Measurements from ENCODE around the gene GNB2.

The GNB2 gene

DNA sequence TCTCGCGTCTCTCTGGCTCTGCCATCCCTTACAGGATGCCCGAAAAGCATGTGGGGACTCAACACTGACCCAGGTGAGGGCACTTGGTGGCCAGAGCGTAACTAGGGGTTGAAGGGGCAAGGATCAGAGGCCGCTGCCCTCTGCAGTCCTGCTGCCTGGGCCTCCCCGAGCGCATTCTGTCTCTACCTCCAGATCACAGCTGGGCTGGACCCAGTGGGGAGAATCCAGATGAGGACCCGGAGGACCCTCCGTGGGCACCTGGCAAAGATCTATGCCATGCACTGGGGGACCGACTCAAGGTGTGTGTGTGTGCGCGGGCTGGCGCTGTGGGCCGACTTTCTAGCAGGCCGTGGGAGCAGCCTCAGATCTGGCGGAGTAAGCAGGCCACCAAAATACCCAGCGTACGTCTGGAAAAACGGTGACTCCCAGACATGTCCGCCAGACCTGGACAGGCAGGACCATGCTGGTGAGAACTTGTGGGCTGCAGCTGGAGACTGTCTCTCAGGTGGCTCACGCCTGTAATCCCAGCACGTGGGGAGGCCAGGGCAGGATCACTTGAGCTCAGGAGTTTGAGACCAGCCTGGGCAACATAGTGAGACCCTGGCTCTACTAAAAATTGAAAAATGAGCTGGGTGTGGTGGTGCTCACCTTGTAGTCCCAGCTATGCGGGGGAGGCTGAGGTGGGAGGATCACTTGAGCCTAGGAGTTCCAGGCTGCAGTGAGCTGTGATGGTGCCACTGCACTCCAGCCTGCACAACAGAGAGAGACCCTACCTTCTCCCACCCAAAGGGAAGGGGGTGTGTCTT, 3.2 kb downstream of the GNB2 start:
- no peak overlapping the region for H2AFZ ChIP-seq (ENCODE audit: low read length, unreplicated experiment)
- peaks cover 13% of the 10 kb centered on the region for H3K4me1 ChIP-seq (ENCODE audit: control insufficient read depth, insufficient read depth, low read length, unreplicated experiment)
- H3K4me3 ChIP-seq (ENCODE audit: low read depth, low read length), result peak overlapping the region; percentile 94
- no peaks in the 10 kb centered on the region for H3K27me3 ChIP-seq (ENCODE audit: insufficient read depth, low read length)
- H3K36me3 ChIP-seq (ENCODE audit: insufficient read depth, low read length), result peaks cover under 1% of the 10 kb centered on the region; the same call in 1 of the 2 replicates
- peak overlapping the region; percentile 35; the same call in 1 of the 2 replicates for H3K27ac ChIP-seq (ENCODE audit: low read depth, low read length)
- peaks cover 34% of the 10 kb centered on the region for H3K79me2 ChIP-seq (ENCODE audit: control insufficient read depth, insufficient read depth, low read length, unreplicated experiment)

DNA sequence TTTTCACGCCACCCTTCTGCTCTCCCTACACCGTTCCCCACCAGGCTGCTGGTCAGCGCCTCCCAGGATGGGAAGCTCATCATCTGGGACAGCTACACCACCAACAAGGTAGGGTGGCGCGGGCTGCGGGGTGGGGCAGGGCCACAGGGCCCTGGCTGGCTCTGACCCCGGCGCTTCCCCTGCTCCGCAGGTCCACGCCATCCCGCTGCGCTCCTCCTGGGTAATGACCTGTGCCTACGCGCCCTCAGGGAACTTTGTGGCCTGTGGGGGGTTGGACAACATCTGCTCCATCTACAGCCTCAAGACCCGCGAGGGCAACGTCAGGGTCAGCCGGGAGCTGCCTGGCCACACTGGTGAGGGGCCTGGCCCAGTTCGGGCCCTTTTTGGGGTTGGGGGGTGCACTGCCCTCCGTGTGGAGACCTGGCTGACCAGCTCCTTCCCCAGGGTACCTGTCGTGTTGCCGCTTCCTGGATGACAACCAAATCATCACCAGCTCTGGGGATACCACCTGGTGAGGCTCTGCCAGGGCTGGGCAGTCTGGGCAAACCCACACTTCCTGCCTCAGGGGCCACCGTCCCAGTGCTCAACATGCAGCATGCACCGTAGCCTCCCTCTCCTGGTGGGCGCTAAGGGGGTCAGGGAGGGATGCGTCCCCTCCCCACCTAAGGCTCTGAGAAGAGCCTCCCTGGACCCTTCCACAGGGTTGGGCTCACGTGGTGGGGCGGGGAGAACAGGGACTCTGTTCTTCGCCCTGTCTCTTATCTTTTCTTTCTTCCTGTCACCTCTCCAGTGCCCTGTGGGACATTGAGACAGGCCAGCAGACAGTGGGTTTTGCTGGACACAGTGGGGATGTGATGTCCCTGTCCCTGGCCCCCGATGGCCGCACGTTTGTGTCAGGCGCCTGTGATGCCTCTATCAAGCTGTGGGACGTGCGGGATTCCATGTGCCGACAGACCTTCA, 4.0 kb downstream of the GNB2 start:
- no peak overlapping the region for H2AFZ ChIP-seq (ENCODE audit: low read length, unreplicated experiment)
- H3K36me3 ChIP-seq (ENCODE audit: insufficient read depth, low read length), result peaks cover 5% of the 10 kb centered on the region; the same call in 1 of the 2 replicates
- no peak overlapping the region for H3K4me3 ChIP-seq (ENCODE audit: low read depth, low read length)
- H3K79me2 ChIP-seq (ENCODE audit: control insufficient read depth, insufficient read depth, low read length, unreplicated experiment), result peaks cover 34% of the 10 kb centered on the region
- H3K27me3 ChIP-seq (ENCODE audit: insufficient read depth, low read length), result no peaks in the 10 kb centered on the region
- peaks cover 20% of the 10 kb centered on the region for H3K4me1 ChIP-seq (ENCODE audit: control insufficient read depth, insufficient read depth, low read length, unreplicated experiment)
- H3K27ac ChIP-seq (ENCODE audit: low read depth, low read length), result no peak overlapping the region

DNA sequence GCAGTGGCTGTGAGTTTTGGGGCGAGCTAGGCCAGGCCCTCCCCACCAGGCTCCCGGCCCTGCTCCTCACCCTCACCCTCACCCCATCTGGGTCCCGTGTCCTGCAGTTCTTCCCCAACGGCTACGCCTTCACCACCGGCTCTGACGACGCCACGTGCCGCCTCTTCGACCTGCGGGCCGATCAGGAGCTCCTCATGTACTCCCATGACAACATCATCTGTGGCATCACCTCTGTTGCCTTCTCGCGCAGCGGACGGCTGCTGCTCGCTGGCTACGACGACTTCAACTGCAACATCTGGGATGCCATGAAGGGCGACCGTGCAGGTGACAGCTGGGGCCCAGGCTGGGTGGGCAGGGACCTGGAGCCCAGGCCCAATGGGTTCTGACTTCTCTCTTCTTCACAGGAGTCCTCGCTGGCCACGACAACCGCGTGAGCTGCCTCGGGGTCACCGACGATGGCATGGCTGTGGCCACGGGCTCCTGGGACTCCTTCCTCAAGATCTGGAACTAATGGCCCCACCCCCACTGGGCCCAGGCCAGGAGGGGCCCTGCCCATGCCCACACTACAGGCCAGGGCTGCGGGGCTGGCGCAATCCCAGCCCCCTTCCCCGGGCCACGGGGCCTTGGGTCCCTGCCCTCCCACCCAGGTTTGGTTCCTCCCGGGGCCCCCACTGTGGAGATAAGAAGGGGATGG, 4.9 kb downstream of the GNB2 start:
- Histone ChIP-seq H3K27ac (ENCODE audit: low read depth, low read length) (no peak overlapping the region), H3K27me3 (ENCODE audit: insufficient read depth, low read length) (no peaks in the 10 kb centered on the region), H3K4me3 (ENCODE audit: low read depth, low read length) (no peak overlapping the region), H3K79me2 (ENCODE audit: control insufficient read depth, insufficient read depth, low read length, unreplicated experiment) (peaks cover 34% of the 10 kb centered on the region), H3K36me3 (ENCODE audit: insufficient read depth, low read length) (peaks cover 5% of the 10 kb centered on the region; the same call in 1 of the 2 replicates), H2AFZ (ENCODE audit: low read length, unreplicated experiment) (no peak overlapping the region), H3K4me1 (ENCODE audit: control insufficient read depth, insufficient read depth, low read length, unreplicated experiment) (peaks cover 23% of the 10 kb centered on the region)

DNA sequence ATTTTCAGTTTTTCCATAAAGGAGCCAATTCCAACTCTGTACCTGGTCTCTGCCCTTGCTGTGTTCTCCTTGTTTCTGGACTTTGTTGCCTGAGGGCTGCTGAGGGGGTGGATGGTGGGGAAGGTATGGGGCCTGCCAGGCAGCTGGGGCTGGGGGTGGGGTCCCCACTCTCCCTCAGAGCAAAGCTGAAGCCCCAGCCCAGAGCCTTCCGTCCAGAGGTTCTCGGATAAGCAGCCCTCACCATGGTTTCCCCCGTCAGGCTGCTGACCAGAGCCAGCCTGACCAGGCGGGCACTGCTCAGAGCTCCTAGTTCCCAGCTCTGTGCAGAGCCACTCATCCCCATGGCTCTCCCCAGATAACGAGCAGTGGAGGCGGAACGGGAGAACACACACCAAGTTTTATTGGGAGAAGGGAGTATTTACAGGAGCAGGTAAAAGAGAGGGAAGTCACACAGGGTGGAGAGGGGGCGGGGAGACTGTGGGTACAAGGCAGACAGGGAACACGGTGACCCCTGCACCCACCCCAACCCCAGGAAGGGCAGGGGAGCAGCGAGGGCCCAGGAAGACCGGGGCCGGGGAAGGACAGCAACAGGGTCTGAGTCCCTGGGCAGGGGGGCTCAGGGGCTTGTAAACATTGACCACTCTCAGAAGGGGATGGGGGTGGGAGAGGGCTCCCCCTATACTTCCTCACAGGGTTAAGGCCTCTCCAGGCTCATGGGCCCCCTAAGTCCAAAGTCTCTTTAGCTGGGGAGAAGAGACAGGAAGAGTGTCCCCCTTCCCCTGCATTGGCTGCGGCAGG, 5.8 kb downstream of the GNB2 start:
- no peak overlapping the region for H2AFZ ChIP-seq (ENCODE audit: low read length, unreplicated experiment)
- peaks cover 27% of the 10 kb centered on the region for H3K79me2 ChIP-seq (ENCODE audit: control insufficient read depth, insufficient read depth, low read length, unreplicated experiment)
- no peak overlapping the region for H3K27ac ChIP-seq (ENCODE audit: low read depth, low read length)
- H3K27me3 ChIP-seq (ENCODE audit: insufficient read depth, low read length), result no peaks in the 10 kb centered on the region
- H3K4me3 ChIP-seq (ENCODE audit: low read depth, low read length), result no peak overlapping the region
- peaks cover 5% of the 10 kb centered on the region; the same call in 1 of the 2 replicates for H3K36me3 ChIP-seq (ENCODE audit: insufficient read depth, low read length)
- peaks cover 23% of the 10 kb centered on the region for H3K4me1 ChIP-seq (ENCODE audit: control insufficient read depth, insufficient read depth, low read length, unreplicated experiment)

DNA sequence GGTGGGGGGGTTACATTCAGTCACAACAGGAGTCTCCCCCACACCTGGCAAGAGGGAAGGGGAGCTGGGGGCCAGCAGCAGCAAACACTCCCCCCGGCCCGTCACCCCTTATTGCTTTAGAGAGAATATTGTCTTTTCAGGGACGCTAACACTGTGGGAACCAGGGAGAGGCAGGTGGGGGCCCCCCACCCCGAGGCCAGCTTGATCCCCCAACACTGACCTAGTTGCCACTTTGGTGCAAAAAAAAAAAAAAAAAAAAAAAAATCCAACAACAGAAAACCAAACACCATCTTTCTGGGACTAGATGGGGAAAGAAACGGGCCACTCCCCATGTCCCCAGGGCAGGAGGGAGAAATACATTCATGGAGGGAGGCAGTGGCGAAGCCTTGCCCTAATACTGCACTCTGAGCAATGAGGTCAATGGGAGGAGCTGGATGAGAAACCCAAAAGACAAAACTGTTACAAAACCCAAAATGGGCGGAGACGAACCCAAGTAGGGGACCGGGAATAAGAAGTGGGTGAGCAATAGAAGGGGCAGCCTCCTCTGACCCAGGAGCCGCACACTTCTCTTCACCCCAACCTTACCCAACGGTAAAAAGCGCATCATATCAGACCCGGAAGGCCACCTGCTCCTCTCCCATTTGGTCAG, 6.5 kb downstream of the GNB2 start:
- H3K27ac ChIP-seq (ENCODE audit: low read depth, low read length), result no peak overlapping the region
- H3K27me3 ChIP-seq (ENCODE audit: insufficient read depth, low read length), result no peaks in the 10 kb centered on the region
- H2AFZ ChIP-seq (ENCODE audit: low read length, unreplicated experiment), result no peak overlapping the region
- peaks cover 23% of the 10 kb centered on the region for H3K4me1 ChIP-seq (ENCODE audit: control insufficient read depth, insufficient read depth, low read length, unreplicated experiment)
- no peak overlapping the region for H3K4me3 ChIP-seq (ENCODE audit: low read depth, low read length)
- peaks cover 5% of the 10 kb centered on the region; the same call in 1 of the 2 replicates for H3K36me3 ChIP-seq (ENCODE audit: insufficient read depth, low read length)
- H3K79me2 ChIP-seq (ENCODE audit: control insufficient read depth, insufficient read depth, low read length, unreplicated experiment), result peaks cover 20% of the 10 kb centered on the region

DNA sequence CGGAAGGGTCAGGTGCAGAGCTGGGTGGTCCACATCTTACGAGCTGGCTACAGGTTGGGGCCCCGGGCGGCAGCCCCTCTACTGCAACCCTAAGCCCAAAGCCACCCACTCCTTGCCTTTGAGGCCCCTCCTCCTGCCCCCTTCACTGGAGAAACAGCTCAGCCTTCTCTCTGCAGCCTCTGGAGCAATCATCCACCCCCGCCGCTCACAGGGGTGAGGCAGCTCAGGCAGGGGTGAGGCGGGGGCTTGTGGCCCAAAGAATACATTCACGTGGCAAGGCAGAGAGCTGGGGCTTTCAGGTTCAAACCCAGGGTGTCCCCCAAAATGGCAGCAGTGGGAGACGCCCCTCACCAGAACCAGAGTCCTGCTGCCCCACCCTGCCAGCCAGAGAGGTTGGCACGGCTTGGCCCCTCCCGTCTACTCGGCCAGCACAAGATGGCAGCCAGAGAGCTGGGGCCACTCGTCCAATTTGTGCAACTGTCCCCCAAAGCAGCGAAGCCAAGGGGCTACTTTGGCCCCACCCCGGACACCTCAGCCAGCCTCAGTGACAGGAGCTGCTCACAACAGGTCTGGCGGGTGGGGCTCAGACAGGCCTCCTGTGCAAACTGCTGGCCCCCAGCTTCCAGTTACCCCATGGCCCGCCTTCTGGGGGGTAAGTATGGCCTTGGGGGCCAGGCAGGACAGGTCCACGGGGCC, 7.2 kb downstream of the GNB2 start:
- H3K79me2 ChIP-seq (ENCODE audit: control insufficient read depth, insufficient read depth, low read length, unreplicated experiment), result peaks cover 15% of the 10 kb centered on the region
- peaks cover 23% of the 10 kb centered on the region for H3K4me1 ChIP-seq (ENCODE audit: control insufficient read depth, insufficient read depth, low read length, unreplicated experiment)
- H3K36me3 ChIP-seq (ENCODE audit: insufficient read depth, low read length), result peaks cover 5% of the 10 kb centered on the region; the same call in 1 of the 2 replicates
- H3K4me3 ChIP-seq (ENCODE audit: low read depth, low read length), result no peak overlapping the region
- no peak overlapping the region for H2AFZ ChIP-seq (ENCODE audit: low read length, unreplicated experiment)
- no peak overlapping the region for H3K27ac ChIP-seq (ENCODE audit: low read depth, low read length)
- no peaks in the 10 kb centered on the region for H3K27me3 ChIP-seq (ENCODE audit: insufficient read depth, low read length)

DNA sequence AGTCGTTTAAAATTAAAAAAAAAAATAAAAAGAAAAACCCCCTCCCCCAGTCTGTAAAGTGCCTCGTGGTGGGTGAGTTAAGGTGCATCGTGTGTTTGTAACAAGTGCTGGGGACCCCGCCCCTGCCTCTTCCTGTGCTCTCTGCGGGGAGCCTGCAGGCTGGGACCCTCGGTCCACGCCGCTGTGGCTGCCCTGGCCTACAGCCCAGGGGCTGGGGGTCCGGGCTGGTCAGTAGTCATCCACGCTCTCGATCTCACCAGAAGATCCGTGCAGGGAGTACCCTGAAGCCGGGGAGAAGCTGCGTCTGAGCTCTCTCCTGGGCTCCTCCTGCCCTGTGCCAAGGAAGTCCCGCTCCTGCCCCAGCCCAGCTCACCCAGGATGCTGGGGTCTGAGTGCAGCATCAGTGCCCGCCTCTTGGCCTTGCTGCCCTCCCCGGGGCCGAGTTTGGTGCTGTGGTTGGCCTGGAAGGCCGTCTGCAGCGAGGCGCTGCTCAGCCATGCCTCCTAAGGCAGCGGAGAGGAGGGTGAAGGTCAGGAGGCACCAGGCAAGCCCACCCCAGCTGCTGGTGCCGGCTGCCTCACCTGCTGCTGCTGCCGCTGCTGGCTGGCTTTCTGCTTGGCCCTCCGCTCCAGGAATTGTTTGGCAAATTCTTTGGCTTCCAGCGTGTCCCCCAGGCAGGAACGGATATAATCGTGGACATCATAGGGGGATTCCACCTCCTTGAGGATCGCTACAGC, 8.1 kb downstream of the GNB2 start:
- no peaks in the 10 kb centered on the region for H3K27me3 ChIP-seq (ENCODE audit: insufficient read depth, low read length)
- H3K36me3 ChIP-seq (ENCODE audit: insufficient read depth, low read length), result peaks cover 5% of the 10 kb centered on the region; the same call in 1 of the 2 replicates
- H3K27ac ChIP-seq (ENCODE audit: low read depth, low read length), result no peak overlapping the region
- no peak overlapping the region for H3K4me3 ChIP-seq (ENCODE audit: low read depth, low read length)
- H2AFZ ChIP-seq (ENCODE audit: low read length, unreplicated experiment), result no peak overlapping the region
- H3K4me1 ChIP-seq (ENCODE audit: control insufficient read depth, insufficient read depth, low read length, unreplicated experiment), result peaks cover 20% of the 10 kb centered on the region
- H3K79me2 ChIP-seq (ENCODE audit: control insufficient read depth, insufficient read depth, low read length, unreplicated experiment), result peaks cover 6% of the 10 kb centered on the region

DNA sequence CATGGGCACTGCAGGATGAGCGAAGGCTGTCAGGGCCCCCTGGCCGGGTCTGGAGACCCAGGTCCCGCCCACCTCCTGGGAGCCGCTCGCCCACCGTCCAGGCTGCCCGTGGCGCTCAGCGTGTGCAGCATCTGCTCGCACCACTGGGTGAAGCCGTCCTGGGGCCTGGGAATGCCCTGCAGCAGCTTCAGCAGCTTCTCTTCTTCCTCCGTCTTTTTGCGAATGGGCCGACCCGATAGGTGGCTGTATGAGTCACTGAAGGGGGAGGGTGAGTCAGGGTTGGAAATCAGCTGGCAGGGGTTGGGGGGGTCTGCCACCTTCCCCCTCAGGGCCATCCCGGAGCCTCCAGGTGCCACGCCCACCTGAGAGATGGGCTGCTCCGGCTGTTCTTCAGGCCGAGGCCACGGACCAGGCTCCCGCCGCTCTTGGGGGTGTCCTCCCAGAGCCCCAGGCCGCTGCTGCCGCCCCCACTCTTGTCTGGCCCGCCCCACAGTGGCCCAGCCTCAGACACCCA, 8.7 kb downstream of the GNB2 start:
- Histone ChIP-seq H3K4me1 (ENCODE audit: control insufficient read depth, insufficient read depth, low read length, unreplicated experiment) (peaks cover 20% of the 10 kb centered on the region), H2AFZ (ENCODE audit: low read length, unreplicated experiment) (no peak overlapping the region), H3K79me2 (ENCODE audit: control insufficient read depth, insufficient read depth, low read length, unreplicated experiment) (peaks cover 3% of the 10 kb centered on the region), H3K27ac (ENCODE audit: low read depth, low read length) (no peak overlapping the region), H3K27me3 (ENCODE audit: insufficient read depth, low read length) (no peaks in the 10 kb centered on the region), H3K36me3 (ENCODE audit: insufficient read depth, low read length) (peaks cover 5% of the 10 kb centered on the region; the same call in 1 of the 2 replicates), H3K4me3 (ENCODE audit: low read depth, low read length) (no peak overlapping the region)

Data from ACC112 (cell line).